Activated CD4-positive, alpha-beta T cell treated with anti-CD3 and anti-CD28 coated beads, Interleukin-10, Interleukin-2, amounts not matched to agents 100 ng/mL and 50 ng/mL, durations not matched to agents 16 hours and 8 hours (primary cell): Measurements from ENCODE around the gene DTWD2.
"Not testable (repeated sequence)": the region's sequence is repeated elsewhere in the genome, so short reads cannot be mapped to it uniquely, and the experiment has no call there.

ENCODE experiments used
- DNase-seq: peaks from one replicate; pipeline ENCODE4 v3.0.0-alpha.2; 2020

DTWD2 gene

GRCh38 chr5:118994595-118994994 is 6.2 kb upstream of the DTWD2 start:
- DNase-seq, result no peak

GRCh38 chr5:118993118-118993517 is 4.8 kb upstream of the DTWD2 start:
- not testable (repeated sequence) for DNase-seq

DNA sequence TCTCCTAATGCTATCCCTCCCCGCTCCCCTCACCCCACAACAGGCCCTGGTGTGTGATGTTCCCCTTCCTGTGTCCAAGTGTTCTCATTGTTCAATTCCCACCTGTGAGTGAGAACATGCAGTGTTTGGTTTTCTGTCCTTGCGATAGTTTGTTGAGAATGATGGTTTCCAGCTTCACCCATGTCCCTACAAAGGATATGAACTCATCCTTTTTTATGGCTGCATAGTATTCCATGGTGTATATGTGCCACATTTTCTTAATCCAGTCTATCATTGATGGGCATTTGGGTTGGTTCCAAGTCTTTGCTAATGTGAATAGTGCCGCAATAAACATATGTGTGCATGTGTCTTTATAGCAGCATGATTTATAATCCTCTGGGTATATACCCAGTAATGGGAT is 3.7 kb upstream of the DTWD2 start:
- DNase-seq, result not testable (repeated sequence)

GRCh38 chr5:118990582-118990981 is 2.2 kb upstream of the DTWD2 start:
- DNase-seq, result no peak

- no peak for DNase-seq
Measured at GRCh38 chr5:118989816-118990215, 1.5 kb upstream of the DTWD2 start.

GRCh38 chr5:118988866-118989180 is 476 bp upstream of the DTWD2 start:
- no peak for DNase-seq

GRCh38 chr5:118984602-118985001 is 3.7 kb downstream of the DTWD2 start:
- DNase-seq, result no peak

- DNase-seq, result no peak
Measured at GRCh38 chr5:118981783-118982182, 6.6 kb downstream of the DTWD2 start.

DNA sequence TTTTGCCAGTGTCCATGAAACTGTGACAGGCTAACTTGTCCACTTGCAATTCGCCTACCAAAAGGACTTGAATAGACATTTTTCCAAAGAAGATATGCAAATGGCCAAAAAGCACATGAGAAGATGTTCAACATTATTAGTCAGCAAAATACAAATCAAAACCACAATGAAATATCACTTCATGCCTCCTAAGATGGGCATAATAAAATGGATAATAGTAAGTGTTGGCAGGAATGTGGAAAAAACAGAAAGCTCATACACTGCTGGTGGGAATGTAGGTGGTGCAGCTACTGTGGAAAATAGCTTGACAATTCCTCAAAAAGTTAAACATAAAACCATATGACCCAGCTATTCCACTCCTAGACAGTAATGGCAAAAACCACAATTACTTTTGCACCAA is 7.9 kb downstream of the DTWD2 start:
- no peak for DNase-seq

GRCh38 chr5:118980017-118980416 is 8.3 kb downstream of the DTWD2 start:
- DNase-seq, result no peak

GRCh38 chr5:118973779-118974445 is 14.4 kb downstream of the DTWD2 start:
- DNase-seq, result not testable (repeated sequence)

DNA sequence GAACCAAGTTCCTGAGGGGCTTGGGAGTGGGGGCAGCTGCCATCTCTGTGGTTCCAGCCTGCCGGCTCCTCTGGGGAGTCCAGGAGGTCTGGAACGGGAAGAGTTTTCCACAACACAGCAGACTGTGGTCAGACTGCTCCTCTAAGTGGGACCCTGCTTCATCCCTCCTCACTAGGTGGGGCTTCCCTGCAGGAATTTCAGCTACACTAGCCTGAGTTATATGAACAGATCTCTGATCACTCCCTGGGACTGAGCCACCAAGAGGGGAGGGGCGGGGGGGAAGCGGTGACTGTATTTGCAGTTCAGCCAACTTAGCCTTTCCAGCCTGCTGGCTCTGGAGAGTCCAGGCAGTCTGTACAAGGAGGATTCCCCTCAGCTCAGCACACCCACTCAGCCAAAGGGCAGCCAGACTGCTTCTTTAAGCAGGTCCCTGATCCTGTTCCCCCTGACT is 19.4 kb downstream of the DTWD2 start:
- DNase-seq, result no peak

DNA sequence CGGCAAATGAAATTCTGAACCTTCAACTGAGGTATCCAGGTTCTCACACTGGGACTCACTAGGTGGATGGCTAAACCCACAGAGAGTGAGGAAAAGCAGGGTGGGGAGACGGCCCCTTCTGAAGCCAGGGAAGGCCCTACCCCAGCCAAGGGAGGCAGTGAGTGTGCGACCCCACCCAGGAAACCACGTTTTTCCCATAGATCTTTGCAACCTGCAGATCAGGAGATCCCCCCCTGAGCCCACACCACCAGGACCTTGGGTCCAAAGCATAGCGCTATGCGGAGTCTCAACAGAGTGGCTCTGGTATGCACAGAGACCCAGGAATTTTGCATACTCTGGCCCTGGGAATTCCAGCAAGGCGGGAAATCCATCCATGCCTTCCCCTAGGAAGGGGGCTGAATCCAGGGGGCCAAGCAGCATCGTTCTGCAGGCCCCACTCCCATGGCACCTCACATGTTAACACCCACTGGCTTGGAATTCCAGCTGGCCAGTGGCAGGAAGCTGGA is 19.9 kb downstream of the DTWD2 start:
- DNase-seq, result no peak

GRCh38 chr5:118967059-118967508 is 21.3 kb downstream of the DTWD2 start:
- DNase-seq, result no peak

DNA sequence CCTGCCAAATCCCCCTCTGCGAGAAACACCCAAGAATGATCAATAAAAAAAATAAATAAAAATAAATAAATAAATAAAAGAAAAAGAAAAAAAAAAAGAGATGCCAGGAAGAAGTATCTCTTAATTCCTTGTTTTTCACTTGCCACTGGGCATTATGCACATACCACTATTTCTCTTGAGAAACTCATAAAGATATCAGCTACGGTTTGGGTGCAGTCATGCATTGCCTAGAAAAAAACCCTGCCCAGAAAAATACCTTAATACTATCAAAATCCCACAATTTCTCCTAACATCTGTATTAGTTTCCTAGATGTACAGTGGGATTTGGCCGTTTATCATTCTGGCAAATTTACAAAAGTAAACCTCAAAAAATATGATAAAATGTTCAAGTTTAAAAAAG is 22.5 kb downstream of the DTWD2 start:
- DNase-seq, result no peak

DNA sequence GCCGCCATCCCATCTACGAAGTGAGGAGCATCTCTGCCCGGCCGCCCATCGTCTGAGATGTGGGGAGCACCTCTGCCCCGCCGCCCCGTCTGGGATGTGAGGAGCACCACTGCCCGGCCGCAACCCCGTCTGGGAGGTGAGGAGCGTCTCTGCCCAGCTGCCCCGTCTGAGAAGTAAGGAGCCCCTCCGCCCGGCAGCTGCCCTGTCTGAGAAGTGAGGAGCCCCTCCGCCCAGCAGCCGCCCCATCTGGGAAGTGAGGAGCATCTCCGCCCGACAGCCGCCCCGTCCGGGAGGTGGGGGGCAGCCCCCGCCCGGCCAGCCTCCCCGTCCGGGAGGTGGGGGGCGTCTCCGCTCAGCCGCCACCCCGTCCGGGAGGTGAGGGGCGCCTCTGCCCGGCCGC is 23.4 kb downstream of the DTWD2 start:
- DNase-seq, result not testable (repeated sequence)

- DNase-seq, result not testable (repeated sequence)
Measured at GRCh38 chr5:118964388-118964787, 24.0 kb downstream of the DTWD2 start.

GRCh38 chr5:118963169-118963568 is 25.2 kb downstream of the DTWD2 start:
- no peak for DNase-seq

DNA sequence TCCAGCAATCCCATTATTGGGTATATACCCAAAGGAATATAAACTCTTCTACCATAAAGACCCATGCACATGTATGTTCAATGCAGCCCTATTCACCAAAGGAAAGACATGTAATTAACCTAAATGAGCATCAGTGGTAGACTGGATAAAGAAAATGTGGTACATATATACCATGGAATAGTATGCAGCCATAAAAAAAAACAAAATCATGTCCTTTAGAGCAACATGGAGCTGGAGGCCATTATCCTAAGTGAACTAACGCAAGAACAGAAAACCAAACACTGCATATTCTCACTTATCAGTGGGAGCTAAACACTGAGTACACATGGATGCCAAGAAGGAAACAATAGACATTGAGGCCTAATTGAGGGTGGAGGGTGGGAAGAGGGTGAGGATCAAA is 27.8 kb downstream of the DTWD2 start:
- DNase-seq, result no peak

DNA sequence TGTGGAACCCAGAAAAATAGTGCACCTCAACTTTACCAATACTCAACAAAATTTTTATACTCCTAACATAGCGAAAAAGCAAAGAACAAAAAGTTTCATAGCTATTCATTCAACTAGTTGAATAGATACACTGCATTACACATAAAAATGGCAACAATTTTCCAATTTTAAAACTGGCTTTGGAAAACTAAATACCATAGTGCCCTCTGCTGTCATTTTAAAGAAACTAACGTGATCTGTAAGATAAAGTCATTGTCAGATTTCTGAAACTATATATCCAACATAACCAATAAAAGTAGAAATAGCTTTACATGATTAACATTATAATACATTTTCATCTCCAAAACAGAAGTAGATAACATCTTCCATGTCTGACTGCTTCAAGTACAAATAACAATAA is 31.6 kb downstream of the DTWD2 start:
- DNase-seq, result no peak

GRCh38 chr5:118953652-118954005 is 34.7 kb downstream of the DTWD2 start:
- no peak for DNase-seq

GRCh38 chr5:118952992-118953651 is 35.2 kb downstream of the DTWD2 start:
- no peak for DNase-seq

DNA sequence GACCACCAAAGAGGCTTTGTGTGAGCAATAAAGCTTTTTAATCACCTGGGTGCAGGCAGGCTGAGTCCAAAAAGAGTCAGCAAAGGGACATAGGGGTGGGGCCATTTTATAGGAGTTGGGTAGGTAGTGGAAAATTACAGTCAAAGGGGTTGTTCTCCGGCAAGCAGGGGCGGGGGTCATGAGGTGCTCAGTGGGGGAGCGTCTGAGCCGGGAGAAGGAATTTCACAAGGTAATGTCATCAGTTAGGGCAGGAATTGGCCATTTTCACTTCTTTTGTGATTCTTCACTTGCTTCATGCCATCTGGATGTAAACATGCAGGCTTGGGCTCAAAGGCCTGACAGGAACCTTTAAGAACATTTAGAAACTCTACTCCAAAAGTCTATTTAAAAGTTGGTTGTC is 36.0 kb downstream of the DTWD2 start:
- not testable (repeated sequence) for DNase-seq

GRCh38 chr5:118950354-118950753 is 38.0 kb downstream of the DTWD2 start:
- DNase-seq, result not testable (repeated sequence)
